NCI-H2107 (cell line): ENCODE measurements around the gene LMNTD2.
A peak's percentile ranks its signal among the peaks of the same experiment; 100 is the strongest.

ENCODE experiments used
- DNase-seq: peaks from one replicate; lab custom pipeline; 2025; lab: John Stamatoyannopoulos, UW

The LMNTD2 gene

GRCh38 chr11:553083-553987 is 7.2 kb downstream of the LMNTD2 start:
- no peak for DNase-seq

- DNase-seq, result no peak
Measured at GRCh38 chr11:551596-551995, 8.9 kb downstream of the LMNTD2 start.

GRCh38 chr11:551131-551530 is 9.4 kb downstream of the LMNTD2 start:
- DNase-seq, result no peak

- no peak for DNase-seq
Measured at GRCh38 chr11:550746-551085, 9.8 kb downstream of the LMNTD2 start.

- DNase-seq, result no peak
Measured at GRCh38 chr11:550021-550745, 10.4 kb downstream of the LMNTD2 start.

- peak; percentile 80 for DNase-seq
Measured at GRCh38 chr11:548700-549603, 11.6 kb downstream of the LMNTD2 start.

GRCh38 chr11:545171-545570 is 15.4 kb downstream of the LMNTD2 start:
- no peak for DNase-seq

GRCh38 chr11:544817-545166 is 15.7 kb downstream of the LMNTD2 start:
- no peak for DNase-seq

GRCh38 chr11:541433-541885 is 19.1 kb downstream of the LMNTD2 start:
- DNase-seq, result no peak

GRCh38 chr11:540583-541432 is 19.7 kb downstream of the LMNTD2 start:
- DNase-seq, result no peak

GRCh38 chr11:539971-540481 is 20.5 kb downstream of the LMNTD2 start:
- no peak for DNase-seq

GRCh38 chr11:538431-539051 is 22.0 kb downstream of the LMNTD2 start:
- DNase-seq, result no peak

- DNase-seq, result no peak
Measured at GRCh38 chr11:537622-538430, 22.7 kb downstream of the LMNTD2 start.

- DNase-seq, result peak; percentile 87
Measured at GRCh38 chr11:536841-537621, 23.5 kb downstream of the LMNTD2 start, which contains the start of gene LRRC56. Gene LRRC56, plus strand, starts transcription at chr11:537527. Its CDS starts 3,158 bp downstream, at chr11:540685.

- DNase-seq, result peak; percentile 91
Measured at GRCh38 chr11:535519-536454, 24.8 kb downstream of the LMNTD2 start, which contains the start of gene HRAS. Gene HRAS, minus strand, starts transcription at chr11:535576.

GRCh38 chr11:535210-535518 is 25.4 kb downstream of the LMNTD2 start:
- DNase-seq, result no peak

- DNase-seq, result no peak
Measured at GRCh38 chr11:534396-535209, 25.9 kb downstream of the LMNTD2 start.
